NCI-H1417 treated with DMSO at 0.1 percent for 48 hours (cell line): ENCODE data around the gene ANTXR1.

Source experiments
- DNase-seq: peaks from one replicate; lab custom pipeline; 2025; lab: John Stamatoyannopoulos, UW

The ANTXR1 gene

DNA sequence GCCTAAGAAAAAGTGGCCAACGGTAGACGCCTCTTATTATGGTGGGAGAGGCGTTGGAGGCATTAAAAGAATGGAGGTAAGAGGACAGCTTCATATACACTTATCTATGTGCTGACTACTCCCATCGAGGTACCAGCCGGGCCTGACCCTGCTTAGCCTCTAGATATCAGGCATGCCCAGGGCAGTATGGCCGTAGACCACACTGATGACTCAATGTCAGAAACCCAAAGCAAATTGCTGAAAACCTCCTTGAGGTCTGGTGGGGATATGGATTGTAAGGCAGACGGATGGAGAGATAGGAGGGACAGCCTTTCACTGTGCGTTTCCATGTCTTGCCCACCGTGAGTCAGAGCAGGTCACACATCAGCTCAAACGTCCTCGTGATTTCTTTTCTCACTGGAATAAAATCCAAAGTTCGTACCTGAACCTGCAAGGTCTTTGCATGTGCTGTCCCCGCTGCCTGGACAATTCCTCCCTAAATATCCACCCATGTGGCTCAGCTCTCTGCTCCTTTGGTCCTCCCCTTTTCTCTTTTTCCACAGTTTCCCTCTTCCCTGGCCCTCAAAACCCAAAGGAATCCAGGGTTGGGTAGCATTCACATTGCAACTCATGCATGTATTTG lies 168.9 kb downstream of the ANTXR1 start:
- no peak for DNase-seq

DNA sequence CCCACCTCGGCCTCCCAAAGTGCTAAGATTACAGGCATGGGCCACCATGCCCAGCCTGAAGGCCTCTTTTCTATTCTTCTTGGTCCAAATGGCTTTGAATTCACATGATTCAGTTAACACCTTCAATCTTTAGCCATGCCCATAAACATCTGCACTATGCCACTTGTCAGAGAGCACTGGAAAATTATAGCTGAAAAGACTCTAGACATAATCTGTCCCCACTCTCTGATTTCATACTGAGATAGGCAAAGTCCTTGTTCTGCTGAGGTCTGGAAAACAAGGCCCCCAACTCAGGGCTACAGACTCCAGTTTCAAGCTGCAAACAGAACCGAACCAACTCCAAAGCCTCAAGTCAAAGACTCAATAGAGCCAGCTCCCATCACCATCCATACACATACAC lies 170.7 kb downstream of the ANTXR1 start:
- no peak for DNase-seq

GRCh38 chr2:69184224-69184623 lies 171.2 kb downstream of the ANTXR1 start:
- DNase-seq: no peak

GRCh38 chr2:69185807-69186206 lies 172.8 kb downstream of the ANTXR1 start:
- DNase-seq: peak; percentile 66

DNA sequence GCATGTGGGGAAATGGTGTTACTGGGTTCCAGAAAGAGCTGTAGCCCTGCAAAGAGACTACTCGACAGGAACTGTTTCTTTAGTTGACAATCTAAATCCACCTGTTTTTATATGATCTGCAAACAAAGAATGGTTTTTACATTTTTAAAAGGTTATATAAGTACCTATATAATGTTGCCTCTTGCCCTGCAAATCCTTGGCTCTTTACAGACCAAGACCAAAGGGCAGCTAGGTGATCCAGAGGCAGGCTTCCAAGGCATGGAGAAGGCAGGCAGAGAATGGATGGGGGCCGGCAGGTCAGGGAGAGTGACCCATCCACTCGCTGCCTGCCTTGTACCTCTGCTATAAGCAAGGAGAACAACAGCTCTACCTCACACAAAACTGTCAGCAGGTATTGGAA lies 173.6 kb downstream of the ANTXR1 start:
- no peak for DNase-seq

- no peak for DNase-seq
Observed at GRCh38 chr2:69188182-69188900, 175.4 kb downstream of the ANTXR1 start.

- DNase-seq: no peak
Observed at GRCh38 chr2:69190743-69191404, 177.9 kb downstream of the ANTXR1 start.

- no peak for DNase-seq
Observed at GRCh38 chr2:69191634-69192033, 178.7 kb downstream of the ANTXR1 start.

DNA sequence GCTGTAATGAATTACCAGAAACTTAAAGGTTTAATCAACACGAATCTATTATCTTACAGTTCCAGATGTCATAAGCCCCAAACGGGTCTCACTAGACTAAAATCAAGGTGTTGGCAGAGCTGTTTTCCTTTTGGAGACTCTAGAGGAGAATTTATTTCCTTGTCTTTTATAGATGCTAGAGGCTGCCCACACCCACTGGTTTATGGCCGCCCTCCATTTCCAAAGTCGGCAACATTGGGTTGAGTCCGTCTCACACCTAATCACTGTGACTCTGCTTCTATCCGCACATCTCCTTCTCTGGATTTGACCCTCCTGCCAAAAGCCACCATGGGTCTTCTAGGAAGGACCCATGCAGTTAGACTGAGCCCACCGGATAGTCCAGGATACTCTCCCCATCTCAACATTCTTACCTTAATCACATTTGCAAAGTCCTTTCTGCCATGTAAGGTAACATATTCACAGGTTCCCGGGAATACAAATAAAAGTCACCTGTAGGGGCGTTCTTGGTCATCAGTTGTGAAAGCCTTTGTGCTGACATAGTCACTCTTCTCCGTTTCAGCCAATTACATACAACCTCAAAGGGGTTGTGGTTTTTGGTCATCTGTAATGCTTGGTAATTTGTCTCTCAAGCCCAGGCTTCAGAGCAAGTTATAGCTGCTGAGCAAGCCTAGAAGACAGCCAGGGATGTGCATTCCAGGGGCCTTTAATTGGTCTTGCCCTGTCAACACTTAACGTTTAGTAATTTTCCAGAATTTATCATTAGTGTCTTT lies 179.4 kb downstream of the ANTXR1 start:
- no peak for DNase-seq

- DNase-seq: no peak
Observed at GRCh38 chr2:69195706-69196105, 182.7 kb downstream of the ANTXR1 start.

GRCh38 chr2:69196327-69197117 lies 183.5 kb downstream of the ANTXR1 start:
- DNase-seq: no peak

GRCh38 chr2:69200107-69200520 lies 187.1 kb downstream of the ANTXR1 start:
- DNase-seq: no peak

DNA sequence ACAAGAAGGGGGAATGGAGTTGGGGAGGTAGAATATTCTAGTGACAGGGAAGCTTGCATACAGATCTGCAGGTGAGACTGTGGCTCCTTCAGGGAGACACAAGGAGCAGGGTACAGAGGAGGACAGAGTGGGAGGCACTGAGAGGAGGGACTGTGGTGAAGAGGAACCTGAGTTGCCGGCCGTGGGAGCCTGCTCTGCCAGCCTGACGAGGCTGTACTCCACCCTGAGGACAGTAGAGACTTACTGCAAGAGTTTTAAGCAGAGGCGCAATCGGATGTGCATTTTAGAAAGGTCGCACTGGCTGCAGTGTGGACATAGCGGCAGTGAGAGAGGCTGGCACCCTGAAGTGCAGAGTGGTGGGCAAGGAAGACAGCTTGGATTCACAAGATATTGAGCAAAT lies 188.3 kb downstream of the ANTXR1 start:
- DNase-seq: no peak

DNA sequence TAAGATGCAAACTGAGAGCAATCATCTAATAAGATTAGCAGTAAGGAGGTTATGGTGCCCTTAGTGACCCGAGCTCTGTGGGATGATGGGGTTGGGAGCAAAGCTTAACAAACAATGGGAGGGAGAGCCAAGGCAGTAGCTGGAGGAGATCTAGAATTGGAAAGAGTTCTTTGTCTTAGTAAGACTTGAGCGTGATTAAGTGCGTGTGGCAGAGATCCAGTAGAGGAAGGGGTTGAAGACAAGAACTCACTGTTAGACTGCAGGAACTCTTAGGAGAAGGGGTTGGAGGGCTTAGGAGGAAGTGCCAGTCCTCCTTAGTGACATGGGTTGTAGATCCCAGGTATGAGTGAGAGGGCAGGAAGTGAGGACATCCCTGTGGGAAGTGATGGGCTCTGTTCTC lies 189.3 kb downstream of the ANTXR1 start:
- DNase-seq: no peak

GRCh38 chr2:69203166-69203985 lies 190.4 kb downstream of the ANTXR1 start:
- DNase-seq: no peak

GRCh38 chr2:69204654-69205053 lies 191.7 kb downstream of the ANTXR1 start:
- no peak for DNase-seq

GRCh38 chr2:69205076-69205475 lies 192.1 kb downstream of the ANTXR1 start:
- no peak for DNase-seq

DNA sequence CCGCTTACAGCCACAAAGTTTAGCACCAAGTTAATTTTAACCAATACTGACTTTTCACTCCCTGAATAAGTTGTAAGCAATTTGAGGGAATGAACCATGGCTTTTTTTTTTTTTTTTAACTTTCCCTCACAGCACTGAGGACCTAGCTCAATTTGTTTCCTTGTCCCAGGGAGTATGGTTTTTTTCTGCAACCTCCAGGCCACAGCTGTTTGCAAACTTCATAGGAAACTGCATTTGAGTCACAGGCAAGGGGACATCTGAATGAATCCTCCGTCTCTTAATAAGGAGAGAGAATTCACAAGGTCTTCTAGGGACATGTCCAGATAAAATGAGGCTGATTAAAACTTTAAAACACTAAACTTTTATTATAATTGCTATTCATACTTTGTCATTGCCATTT lies 192.5 kb downstream of the ANTXR1 start:
- DNase-seq: no peak

GRCh38 chr2:69208023-69208595 lies 195.1 kb downstream of the ANTXR1 start:
- no peak for DNase-seq

GRCh38 chr2:69209482-69209881 lies 196.5 kb downstream of the ANTXR1 start:
- DNase-seq: no peak

- no peak for DNase-seq
Observed at GRCh38 chr2:69210385-69210784, 197.4 kb downstream of the ANTXR1 start.
